SJSA1 (cell line): ENCODE measurements around the gene SMIM1. TPM values are rescaled to one million over a fixed set of nuclear protein-coding genes. Genes with fewer than 3 reads are reported as not detected.

Source experiments
- DNase-seq, 2 experiments: peaks; one replicate each; pipeline ENCODE4 v3.0.0-alpha.2; 2015 to 2020; ENCODE audit warnings: low spot score in 2 of 2, low read depth in 1 of 2
- H3K27ac ChIP-seq: fragments of 250-450 bp; sonication (Bioruptor Pico); 2 replicates; pipeline ENCODE4 v1.5.1; 2020; ENCODE audit warnings: mild to moderate bottlenecking, moderate library complexity
- H3K27me3 ChIP-seq: fragments of 250-450 bp; sonication (Bioruptor Pico); replicated peaks from 2 replicates; pipeline ENCODE4 v1.5.1; 2020; ENCODE audit warnings: mild to moderate bottlenecking, moderate library complexity
- H3K36me3 ChIP-seq: fragments of 250-450 bp; sonication (Bioruptor Pico); 2 replicates; pipeline ENCODE4 v1.5.1; 2020; ENCODE audit warnings: mild to moderate bottlenecking
- H3K4me1 ChIP-seq: fragments of 250-450 bp; sonication (Bioruptor Pico); replicated peaks from 2 replicates; pipeline ENCODE4 v1.6.1; 2021; ENCODE audit warnings: mild to moderate bottlenecking
- H3K4me3 ChIP-seq: fragments of 250-450 bp; sonication (Bioruptor Pico); 2 replicates; pipeline ENCODE4 v1.5.1; 2020; ENCODE audit warnings: mild to moderate bottlenecking
- H3K9me3 ChIP-seq: fragments of 250-450 bp; sonication (Bioruptor Pico); replicated peaks from 2 replicates; pipeline ENCODE4 v1.5.1; 2020; ENCODE audit warnings: mild to moderate bottlenecking
- total RNA-seq: library from RNA; depleted of rRNA; stranded (reverse); fragments of >200 nt; shearing (Covaris generic); gene quantifications from 2 replicates; pipeline ENCODE4 v1.2.3, GENCODE V29; 2014

Gene SMIM1
- total RNA-seq, 1 experiment from 2014 or later, result not detected

DNA sequence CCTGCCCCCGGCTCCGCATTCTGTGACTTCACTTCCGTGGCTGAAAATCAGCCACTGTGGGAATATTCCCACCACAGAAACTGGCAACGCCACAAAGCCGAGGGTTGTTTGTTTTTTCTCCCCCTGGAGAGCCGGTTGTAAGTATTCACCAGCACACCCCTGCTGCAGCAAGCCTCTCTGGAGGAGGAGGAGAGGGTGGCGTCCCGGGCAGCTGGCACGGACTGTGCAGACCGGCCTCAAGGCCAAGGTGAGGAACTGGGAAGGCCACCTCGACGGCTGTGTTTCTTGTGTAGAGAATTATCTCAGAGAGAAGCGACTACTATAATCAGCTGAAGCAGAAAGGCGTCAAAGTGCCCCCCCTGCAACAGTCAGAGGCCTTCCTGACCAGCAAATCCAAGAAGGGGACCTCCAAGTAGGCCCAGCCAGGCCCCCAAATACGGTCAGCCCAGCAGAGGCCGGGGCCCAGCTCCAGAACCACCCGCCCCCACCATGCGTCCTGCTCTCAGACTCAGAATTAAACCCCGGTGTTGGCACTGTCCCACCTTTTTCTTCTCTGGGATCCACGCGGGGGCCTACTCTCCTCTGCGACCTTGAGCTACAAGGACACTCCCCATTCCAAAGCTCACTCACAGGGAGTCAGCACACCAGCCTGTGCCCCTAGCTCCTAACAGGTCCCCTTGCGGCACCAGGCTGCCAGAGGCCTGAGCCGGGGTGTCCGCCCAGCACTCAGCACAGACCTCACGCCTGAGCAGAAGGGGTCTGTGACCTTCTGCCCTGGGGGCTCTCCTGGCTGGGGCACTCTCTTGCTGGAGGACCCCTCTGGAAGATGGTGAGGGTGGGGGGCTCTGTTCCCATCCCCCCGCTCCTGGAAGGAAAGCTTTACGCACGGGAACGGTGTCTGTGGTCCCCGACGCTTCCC lies 1.2 kb upstream of the SMIM1 start:
- Histone ChIP-seq H3K36me3 (no peaks in the 10 kb centered on the region), H3K27ac (no peak overlapping the region), H3K4me3 (peak overlapping the region; percentile 37), H3K27me3 (peaks cover 7% of the 10 kb centered on the region), H3K9me3 (no peaks in the 10 kb centered on the region), H3K4me1 (peaks cover 13% of the 10 kb centered on the region)
- DNase-seq, result no peak

GRCh38 chr1:3772027-3772714 lies 378 bp upstream of the SMIM1 start:
- Histone ChIP-seq H3K4me1 (peaks cover 13% of the 10 kb centered on the region), H3K27ac (no peak overlapping the region), H3K36me3 (no peaks in the 10 kb centered on the region), H3K27me3 (peaks cover 7% of the 10 kb centered on the region), H3K9me3 (no peaks in the 10 kb centered on the region), H3K4me3 (peak overlapping the region; percentile 37)
- peak in 1 of 2 experiments; percentile 80 for DNase-seq

GRCh38 chr1:3773572-3774275 lies 1.2 kb downstream of the SMIM1 start:
- Histone ChIP-seq H3K4me1 (peaks cover 13% of the 10 kb centered on the region), H3K36me3 (peaks cover 3% of the 10 kb centered on the region; the same call in 1 of the 2 replicates), H3K27ac (no peak overlapping the region), H3K4me3 (no peak overlapping the region), H3K9me3 (no peaks in the 10 kb centered on the region), H3K27me3 (peaks cover 7% of the 10 kb centered on the region)
- no peak for DNase-seq

DNA sequence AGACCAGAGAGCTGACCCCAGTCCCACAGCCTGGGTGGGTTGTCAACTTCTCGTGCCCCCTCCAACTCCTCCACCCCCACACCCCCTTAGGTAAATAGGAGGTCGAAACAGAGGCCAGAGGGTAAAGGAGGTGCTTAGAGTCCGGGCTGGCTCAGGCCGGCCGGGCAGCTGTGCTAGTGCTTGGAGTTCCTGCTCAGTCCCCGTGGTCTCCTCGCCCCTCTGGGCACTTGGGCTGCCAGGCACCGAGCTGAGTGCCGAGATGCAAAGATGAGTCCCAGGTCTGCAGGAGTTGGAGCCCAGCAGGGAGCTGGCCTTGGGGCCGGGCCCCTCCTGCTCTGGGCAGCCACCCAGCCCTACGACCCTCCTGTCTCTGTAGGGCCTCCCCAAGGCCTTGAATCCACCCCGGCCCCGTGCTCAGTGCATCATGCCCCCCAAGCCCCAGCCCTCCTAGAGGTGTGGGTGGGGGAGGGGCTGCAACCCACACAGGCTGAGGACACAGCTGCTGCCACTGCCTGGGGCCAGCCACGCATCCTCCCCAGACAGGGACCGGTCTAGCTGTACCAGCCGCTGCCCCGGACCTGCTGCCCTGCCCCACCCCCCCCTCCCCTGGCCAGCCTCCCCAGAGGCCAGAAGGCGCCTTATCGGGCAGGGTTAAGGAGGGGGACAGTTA lies 1.9 kb downstream of the SMIM1 start:
- no peaks in the 10 kb centered on the region for H3K9me3 ChIP-seq
- no peak for DNase-seq
- peaks cover 7% of the 10 kb centered on the region for H3K27me3 ChIP-seq
- peaks cover 13% of the 10 kb centered on the region for H3K4me1 ChIP-seq
- no peak overlapping the region for H3K27ac ChIP-seq
- peaks cover 10% of the 10 kb centered on the region for H3K36me3 ChIP-seq
- no peak overlapping the region for H3K4me3 ChIP-seq

DNA sequence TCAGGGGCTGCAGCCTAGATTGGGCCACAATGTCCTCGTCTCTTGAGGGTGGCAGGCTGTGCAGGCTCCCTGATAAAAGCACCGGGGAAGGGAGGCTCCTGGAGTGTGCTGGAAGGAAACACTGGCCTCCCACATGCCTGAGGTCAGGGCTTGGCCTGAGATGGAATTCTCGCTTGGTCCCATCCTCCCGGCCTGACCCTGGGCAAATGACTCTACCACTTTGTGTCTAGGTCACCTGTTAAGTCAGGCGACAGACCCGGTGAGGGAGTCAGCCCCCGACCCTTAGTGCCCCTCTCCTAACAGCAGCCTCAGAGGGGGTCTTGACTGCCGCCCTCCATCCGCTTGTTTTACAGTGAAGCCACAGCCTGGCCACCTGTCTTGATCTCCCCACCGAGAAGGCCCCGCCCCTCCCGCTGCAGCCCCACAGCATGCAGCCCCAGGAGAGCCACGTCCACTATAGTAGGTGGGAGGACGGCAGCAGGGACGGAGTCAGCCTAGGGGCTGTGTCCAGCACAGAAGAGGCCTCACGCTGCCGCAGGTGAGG lies 2.5 kb downstream of the SMIM1 start:
- peaks cover 7% of the 10 kb centered on the region for H3K27me3 ChIP-seq
- DNase-seq, result no peak
- H3K9me3 ChIP-seq, result no peaks in the 10 kb centered on the region
- H3K4me1 ChIP-seq, result peaks cover 13% of the 10 kb centered on the region
- H3K36me3 ChIP-seq, result peaks cover 16% of the 10 kb centered on the region
- H3K27ac ChIP-seq, result no peak overlapping the region
- no peak overlapping the region for H3K4me3 ChIP-seq

DNA sequence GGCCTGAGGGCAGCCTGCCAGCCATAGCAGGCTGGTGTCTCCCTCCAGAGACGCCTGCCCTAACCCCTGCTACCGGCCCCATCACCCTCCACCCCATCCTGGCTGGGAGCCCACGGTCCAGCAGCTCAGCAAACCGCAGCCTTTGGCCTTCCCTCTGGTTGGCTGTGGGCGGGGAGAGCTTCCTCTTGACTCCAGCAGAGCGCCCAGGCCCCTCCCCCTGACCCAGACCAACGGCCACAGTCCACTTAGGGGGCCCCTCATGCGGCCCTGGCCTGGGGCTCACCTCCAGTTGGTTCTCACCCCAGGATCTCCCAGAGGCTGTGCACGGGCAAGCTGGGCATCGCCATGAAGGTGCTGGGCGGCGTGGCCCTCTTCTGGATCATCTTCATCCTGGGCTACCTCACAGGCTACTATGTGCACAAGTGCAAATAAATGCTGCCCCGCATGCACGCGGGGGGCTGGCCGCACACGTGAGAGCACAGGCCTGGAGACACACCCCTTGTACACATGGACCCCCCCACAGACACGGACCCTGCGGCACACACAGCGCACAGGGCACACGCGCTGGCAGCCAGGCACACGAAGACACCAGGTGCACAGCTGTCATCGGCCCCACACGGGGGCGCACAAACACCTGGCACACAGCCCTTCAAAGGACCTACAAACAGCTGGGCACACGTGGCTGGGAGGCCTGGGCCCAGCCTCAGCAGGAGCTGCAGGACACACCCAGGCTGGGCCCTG lies 3.1 kb downstream of the SMIM1 start:
- Histone ChIP-seq H3K9me3 (no peaks in the 10 kb centered on the region), H3K27me3 (peaks cover 7% of the 10 kb centered on the region), H3K4me3 (no peak overlapping the region), H3K36me3 (peaks cover 22% of the 10 kb centered on the region), H3K4me1 (peaks cover 13% of the 10 kb centered on the region), H3K27ac (no peak overlapping the region)
- no peak for DNase-seq

- no peak overlapping the region for H3K4me3 ChIP-seq
- DNase-seq, result no peak
- no peak overlapping the region for H3K27ac ChIP-seq
- peaks cover 7% of the 10 kb centered on the region for H3K27me3 ChIP-seq
- H3K9me3 ChIP-seq, result no peaks in the 10 kb centered on the region
- H3K4me1 ChIP-seq, result peaks cover 13% of the 10 kb centered on the region
- peaks cover 29% of the 10 kb centered on the region for H3K36me3 ChIP-seq
Observed at GRCh38 chr1:3776231-3776961, 3.8 kb downstream of the SMIM1 start.

GRCh38 chr1:3777078-3777547 lies 4.6 kb downstream of the SMIM1 start:
- Histone ChIP-seq H3K4me3 (no peak overlapping the region), H3K9me3 (no peaks in the 10 kb centered on the region), H3K27me3 (peaks cover under 1% of the 10 kb centered on the region), H3K4me1 (peaks cover 9% of the 10 kb centered on the region), H3K36me3 (peaks cover 37% of the 10 kb centered on the region), H3K27ac (no peak overlapping the region)
- DNase-seq, result no peak

DNA sequence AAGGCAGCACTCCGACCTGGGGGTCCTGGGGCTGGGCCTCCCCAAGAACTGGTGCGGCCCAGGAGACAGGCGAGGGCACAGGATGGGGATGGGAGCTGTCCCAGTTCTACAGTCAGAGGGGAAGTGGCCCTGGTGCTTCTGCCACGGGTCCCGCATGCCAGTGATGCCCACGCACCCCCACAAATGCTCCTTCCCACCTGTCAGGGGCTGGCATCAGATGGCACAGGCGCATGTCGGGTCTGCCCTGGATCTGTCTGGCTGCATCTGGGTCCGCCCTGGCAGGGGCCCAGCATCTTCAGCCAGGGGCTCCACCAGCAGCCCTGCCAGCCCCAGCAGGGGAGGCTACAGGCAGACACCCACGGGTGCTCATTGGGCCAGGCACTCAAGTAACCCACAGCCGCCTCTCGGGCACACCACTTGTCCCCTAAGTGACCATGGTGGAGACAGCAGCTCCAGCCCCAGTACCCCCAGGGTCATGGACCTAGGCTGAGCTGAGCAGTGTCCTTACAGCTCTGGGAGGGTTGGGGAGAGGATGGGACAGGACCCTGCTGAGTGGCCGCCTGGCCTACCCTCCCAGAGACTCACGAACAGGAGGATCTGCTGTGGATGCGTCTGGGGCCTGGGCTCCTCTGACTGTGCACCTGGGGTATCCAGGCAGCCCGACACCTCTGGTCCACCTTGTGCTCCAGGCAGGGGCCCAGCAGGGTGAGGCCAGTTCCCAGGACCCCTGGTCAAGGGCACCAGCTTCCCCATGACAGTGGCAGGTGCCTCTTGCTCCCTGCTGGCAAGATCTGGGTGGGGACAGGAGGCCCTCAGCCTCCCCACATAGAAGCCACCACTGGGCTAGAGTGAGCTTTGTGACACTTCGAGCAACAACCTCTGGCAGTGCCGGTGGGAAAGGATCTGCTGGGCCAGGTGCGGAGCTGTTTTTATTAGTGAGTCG lies 5.4 kb downstream of the SMIM1 start:
- Histone ChIP-seq H3K27me3 (no peaks in the 10 kb centered on the region), H3K9me3 (no peaks in the 10 kb centered on the region), H3K4me1 (peaks cover 7% of the 10 kb centered on the region), H3K36me3 (peaks cover 44% of the 10 kb centered on the region), H3K4me3 (no peak overlapping the region), H3K27ac (no peak overlapping the region)
- no peak for DNase-seq

DNA sequence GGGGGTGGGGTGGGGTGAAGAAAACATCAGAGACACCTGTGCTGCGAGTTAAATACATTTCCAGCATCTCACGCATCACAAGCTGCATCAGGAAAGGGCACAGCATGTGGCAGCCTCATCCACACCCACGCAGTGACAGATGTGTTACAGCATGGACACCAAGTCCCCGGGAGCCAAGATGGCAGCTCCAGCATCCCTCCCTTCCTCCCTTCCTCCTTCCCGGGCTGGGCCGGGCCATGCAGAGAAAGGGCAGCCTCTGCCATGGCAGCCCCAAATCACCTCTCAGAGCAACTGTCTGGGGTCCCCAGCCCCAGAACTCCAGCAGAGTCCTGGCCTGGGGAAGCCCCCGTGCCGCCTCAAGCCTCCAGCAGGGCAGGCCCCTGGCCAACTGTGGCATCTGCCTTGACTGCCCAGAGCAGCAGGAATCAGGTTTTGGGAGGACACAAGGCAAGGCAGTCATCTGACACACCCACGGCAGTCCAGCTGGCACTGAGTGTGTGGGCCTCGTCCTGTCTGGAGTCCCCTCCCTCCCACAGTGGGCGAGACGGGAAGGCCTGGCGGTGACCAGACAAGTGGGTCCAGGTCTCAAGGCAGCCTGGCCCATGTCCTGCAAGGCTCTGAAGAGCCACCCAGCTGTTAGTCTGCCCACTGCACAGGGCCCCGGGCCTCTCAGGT lies 6.2 kb downstream of the SMIM1 start:
- no peak overlapping the region for H3K4me3 ChIP-seq
- no peak for DNase-seq
- H3K4me1 ChIP-seq, result peaks cover 7% of the 10 kb centered on the region
- peaks cover 49% of the 10 kb centered on the region for H3K36me3 ChIP-seq
- H3K27ac ChIP-seq, result no peak overlapping the region
- no peaks in the 10 kb centered on the region for H3K9me3 ChIP-seq
- no peaks in the 10 kb centered on the region for H3K27me3 ChIP-seq
